GM18870 (cell line): ENCODE measurements around the gene WFIKKN2.
"Not testable (repeated sequence)": the region's sequence is repeated elsewhere in the genome, so short reads cannot be mapped to it uniquely, and the experiment has no call there.

ENCODE experiments used
- ATAC-seq: cut with Tn5 transposase; IDR thresholded peaks from one replicate; pipeline ENCODE4 v1.9.1; 2021; ENCODE audit warnings: moderate library complexity; ENCODE audit not compliant: unreplicated experiment

The WFIKKN2 gene

DNA sequence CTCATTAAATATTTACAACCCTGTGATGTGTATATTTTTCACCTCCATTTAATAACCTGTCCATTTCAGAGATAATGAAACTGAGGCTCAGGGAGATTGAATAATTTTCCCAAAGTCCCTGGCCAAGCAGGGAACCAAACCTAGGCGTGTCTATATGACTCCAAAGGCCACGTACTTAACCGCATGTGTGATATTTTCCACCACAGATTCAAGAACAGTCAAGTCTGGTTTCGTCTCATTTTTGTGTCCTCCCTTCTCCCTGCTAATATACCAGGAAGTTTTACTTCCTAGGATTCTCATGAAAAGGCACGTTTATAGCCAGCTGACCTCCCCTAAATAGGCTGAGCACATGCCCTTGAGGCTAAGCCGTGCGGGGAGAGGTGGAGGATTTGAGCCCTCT lies 15.3 kb downstream of the WFIKKN2 start:
- no peak for ATAC-seq

GRCh38 chr17:50853015-50853615 lies 17.7 kb downstream of the WFIKKN2 start:
- no peak for ATAC-seq

DNA sequence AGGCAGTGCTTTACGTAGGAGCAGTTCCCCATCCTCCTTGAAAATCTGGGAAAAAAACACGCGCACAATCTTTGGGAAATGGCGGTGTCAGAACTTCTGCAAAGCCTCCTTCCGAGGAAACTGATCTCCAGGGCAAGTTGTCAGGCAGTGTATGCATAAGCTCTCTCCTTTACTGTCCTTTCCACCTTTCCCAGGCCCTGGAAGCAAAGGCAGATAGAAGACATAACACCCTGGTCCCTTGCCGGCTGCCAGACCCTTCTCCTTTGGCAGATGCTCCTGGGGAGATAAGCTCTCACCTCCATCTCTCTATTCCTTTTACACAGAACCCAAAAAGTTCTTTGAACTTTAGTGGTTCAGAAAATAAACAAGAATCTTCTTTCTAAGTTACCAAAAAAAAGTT lies 18.4 kb downstream of the WFIKKN2 start:
- ATAC-seq, result no peak

DNA sequence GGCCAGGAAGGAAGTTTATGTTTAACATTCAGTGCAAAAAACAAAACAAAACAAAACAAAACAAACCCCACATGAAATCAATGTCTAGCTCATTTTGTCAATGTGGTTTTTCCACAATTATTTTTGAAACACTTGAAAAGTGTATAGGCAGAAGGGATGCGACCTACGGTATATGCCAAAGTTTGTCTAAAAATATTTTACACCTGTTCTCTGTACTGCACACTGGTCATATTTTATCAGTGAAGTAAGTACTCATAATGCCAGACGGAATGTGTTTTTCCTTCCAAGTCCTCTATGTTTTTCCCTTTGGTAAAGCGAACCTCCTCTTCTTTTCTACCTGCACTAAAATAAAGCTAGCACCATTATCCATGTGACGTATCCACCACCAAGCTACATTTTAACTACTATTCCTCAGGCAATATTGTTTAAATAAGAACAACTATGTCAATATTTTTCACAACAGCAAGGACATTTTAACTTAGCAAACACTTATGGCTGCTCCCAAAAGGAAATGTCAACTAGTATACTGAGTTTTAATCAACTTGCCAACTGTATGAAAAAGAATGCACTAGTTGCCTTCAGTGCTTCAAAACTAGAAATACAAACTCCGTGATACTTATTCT lies 20.4 kb downstream of the WFIKKN2 start:
- ATAC-seq, result no peak

GRCh38 chr17:50856431-50856830 lies 21.0 kb downstream of the WFIKKN2 start:
- ATAC-seq, result no peak

DNA sequence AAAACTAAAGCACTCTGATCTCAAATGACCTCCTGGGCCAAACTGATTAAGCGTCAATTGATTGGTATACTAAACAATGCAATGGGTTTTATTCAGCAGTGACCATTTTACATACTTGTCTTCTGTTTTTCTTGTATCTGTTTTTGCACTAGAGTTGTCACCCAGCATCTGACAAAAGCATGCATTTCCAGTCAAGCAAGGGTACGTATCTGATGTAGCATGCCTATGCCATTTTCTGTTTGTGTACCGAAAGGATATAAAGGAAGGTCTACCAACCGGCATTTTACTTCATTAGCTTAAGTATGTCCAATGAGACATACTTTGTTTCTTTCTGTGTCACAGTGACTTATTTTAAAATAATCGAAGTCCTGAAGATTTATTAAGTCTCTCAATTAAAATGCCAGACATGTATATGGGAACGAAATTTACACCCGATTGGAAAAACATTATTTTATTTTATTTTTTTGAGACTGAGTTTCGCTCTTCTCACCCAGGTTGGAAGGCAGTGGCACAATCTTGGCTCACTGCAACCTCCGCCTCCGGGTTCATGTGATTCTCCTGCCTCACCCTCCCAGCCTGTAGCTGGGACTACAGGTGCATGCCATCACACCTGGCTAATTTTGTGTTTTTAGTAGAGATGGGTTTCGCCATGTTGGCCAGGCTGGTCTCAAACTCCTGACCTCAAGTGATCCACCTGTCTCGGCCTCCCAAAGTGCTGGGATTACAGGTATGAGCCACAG lies 23.3 kb downstream of the WFIKKN2 start:
- no peak for ATAC-seq

- not testable (repeated sequence) for ATAC-seq
Measured at GRCh38 chr17:50859727-50860126, 24.3 kb downstream of the WFIKKN2 start.

DNA sequence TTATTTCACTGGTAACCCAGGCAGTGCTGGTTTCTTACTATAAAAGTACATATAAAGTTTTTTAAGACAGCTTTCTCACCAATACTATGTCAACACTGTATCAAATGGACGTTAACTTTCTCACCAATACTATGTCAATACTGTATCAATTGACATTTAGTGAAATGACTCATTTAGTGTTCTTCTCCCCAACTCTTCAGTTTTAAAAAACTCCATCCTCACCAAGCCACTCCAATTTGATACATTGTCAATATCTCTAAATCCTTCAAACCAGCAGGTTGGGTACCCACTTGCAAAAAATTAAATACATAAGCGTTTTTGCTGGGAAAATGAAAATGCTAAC lies 25.9 kb downstream of the WFIKKN2 start:
- ATAC-seq, result no peak

DNA sequence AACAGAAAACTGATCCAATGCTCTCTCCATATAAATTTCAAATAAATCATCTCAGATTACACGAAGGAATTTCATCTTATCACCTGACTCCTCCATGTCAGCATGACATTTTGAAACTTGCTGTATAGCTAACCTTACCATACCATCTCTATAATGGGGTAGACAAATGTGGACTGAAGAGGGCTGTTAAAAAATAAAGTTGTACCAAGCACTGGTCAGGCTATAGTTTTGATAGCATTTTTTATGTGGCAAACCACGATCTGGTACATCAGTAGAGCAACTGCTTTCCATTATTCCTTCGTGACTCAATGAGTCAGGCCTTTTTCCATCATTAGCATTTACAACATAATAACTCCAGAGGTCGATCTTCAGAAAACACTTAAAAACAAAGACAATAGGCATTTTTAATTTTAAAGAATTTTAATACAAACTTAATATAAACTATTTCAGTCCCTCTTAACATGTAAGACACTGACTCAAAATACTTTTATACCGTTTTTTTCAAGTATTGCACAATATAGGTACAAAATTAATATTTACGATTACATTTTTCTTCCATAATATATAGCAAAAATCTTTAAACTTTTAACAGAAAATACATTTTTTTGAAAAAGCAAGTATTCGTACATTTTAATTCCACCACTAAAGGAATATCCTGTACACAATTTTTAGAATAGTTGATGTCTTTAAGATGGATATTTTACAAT lies 26.6 kb downstream of the WFIKKN2 start:
- ATAC-seq, result no peak

- no peak for ATAC-seq
Measured at GRCh38 chr17:50863221-50863843, 27.9 kb downstream of the WFIKKN2 start.

GRCh38 chr17:50863931-50864330 lies 28.5 kb downstream of the WFIKKN2 start:
- ATAC-seq, result no peak

GRCh38 chr17:50864747-50865059 lies 29.3 kb downstream of the WFIKKN2 start:
- ATAC-seq, result no peak

GRCh38 chr17:50865060-50865867 lies 29.9 kb downstream of the WFIKKN2 start:
- no peak for ATAC-seq

- ATAC-seq, result no peak
Measured at GRCh38 chr17:50865868-50866260, 30.5 kb downstream of the WFIKKN2 start.

GRCh38 chr17:50866261-50866949 lies 31.0 kb downstream of the WFIKKN2 start, which contains the start of gene TOB1:
Gene TOB1 (minus strand): TSS chr17:50866354. CDS start chr17:50864017, 2,337 bp downstream.
- ATAC-seq, result peak; percentile 41

GRCh38 chr17:50866950-50867362 lies 31.6 kb downstream of the WFIKKN2 start:
- ATAC-seq, result peak; percentile 13

DNA sequence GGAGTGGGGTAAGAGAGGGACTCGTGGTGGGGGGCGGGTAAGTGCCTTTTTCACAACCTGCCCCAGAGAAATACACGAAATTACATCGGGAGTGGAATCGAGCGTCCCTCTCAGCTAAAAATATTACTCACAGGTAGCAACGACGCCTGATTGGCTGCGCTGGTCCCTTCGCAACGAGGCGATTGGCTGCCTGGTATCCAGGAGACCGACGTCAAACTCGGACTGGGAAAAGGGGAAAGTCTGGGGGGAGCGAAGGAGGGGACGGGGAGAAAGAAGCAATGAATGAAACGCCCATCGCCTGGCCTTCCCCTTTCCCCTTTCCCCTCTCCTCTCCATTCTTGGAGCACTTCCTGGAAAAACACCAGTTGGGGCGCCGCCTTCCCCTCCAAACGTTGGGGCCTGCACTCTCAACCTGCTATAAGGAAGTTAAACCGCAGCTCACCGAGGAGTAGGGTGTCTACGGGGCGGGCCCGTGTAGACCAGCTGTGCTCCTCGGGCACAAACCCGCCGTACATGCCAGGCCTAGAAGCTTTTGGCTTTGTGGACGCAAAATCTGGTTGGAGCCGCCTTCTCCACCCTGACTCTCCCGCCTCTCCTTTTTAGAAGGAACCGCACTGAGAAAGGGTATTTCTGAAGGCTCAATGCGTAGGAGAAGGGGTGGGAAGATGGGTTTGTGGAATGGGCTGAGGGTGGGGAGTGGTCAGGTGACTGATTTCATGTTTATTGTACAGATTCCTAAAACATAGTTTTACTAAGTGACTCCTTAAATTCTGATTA lies 32.2 kb downstream of the WFIKKN2 start:
- ATAC-seq, result peak; percentile 39

GRCh38 chr17:50868140-50868438 lies 32.7 kb downstream of the WFIKKN2 start:
- no peak for ATAC-seq

- no peak for ATAC-seq
Measured at GRCh38 chr17:50868602-50869001, 33.2 kb downstream of the WFIKKN2 start.
